LNCaP clone FGC (cell line): ENCODE results near the gene BCAS3.
A peak's percentile ranks its signal among the peaks of the same experiment; 100 is the strongest.
"Not testable (repeated sequence)": the region's sequence is repeated elsewhere in the genome, so short reads cannot be mapped to it uniquely, and the experiment has no call there.

ENCODE experiments used
- DNase-seq: peaks from one replicate; pipeline ENCODE4 v3.0.0-alpha.2; 2011; ENCODE audit warnings: low read depth
- H3K4me3 ChIP-seq: 2 replicates; pipeline ENCODE4 v1.5.1; 2011; ENCODE audit warnings: mild to moderate bottlenecking, low read depth, low read length, control low read depth
- CTCF ChIP-seq: IDR thresholded peaks from 2 replicates; pipeline ENCODE4 v1.5.1; 2012; ENCODE audit warnings: mild to moderate bottlenecking; ENCODE audit not compliant: control insufficient read depth, insufficient read depth; ENCODE audit errors: extremely low read depth

The BCAS3 gene

GRCh38 chr17:60665602-60666001, 12.0 kb upstream of the BCAS3 start:
- TF ChIP-seq CTCF = no peak
- DNase-seq = no peak

GRCh38 chr17:60668741-60669140, 8.9 kb upstream of the BCAS3 start:
- not testable (repeated sequence) for DNase-seq, H3K4me3 ChIP-seq

More at GRCh38 chr17:60665602-60666001, 12.0 kb upstream of the BCAS3 start:
- H3K4me3 ChIP-seq = no peak overlapping the region

GRCh38 chr17:60671482-60671881, 6.2 kb upstream of the BCAS3 start:
- no peak for DNase-seq
- no peak for TF ChIP-seq CTCF
- no peak overlapping the region for H3K4me3 ChIP-seq

- not testable (repeated sequence) for DNase-seq, H3K4me3 ChIP-seq
Measured at GRCh38 chr17:60674637-60675036, 3.0 kb upstream of the BCAS3 start.

- no peak for DNase-seq
- H3K4me3 ChIP-seq = no peak overlapping the region
- no peak for TF ChIP-seq CTCF
Measured at GRCh38 chr17:60675997-60676396, 1.7 kb upstream of the BCAS3 start.

GRCh38 chr17:60676758-60677307, 818 bp upstream of the BCAS3 start:
- TF ChIP-seq CTCF = no peak
- H3K4me3 ChIP-seq = peak overlapping the region; percentile 88
- no peak for DNase-seq

- no peak for DNase-seq
- no peak for TF ChIP-seq CTCF
- H3K4me3 ChIP-seq = peak overlapping the region; percentile 88
Measured at GRCh38 chr17:60678118-60678444, 430 bp downstream of the BCAS3 start.

GRCh38 chr17:60679287-60679686, 1.6 kb downstream of the BCAS3 start:
- no peak for TF ChIP-seq CTCF
- H3K4me3 ChIP-seq = no peak overlapping the region
- no peak for DNase-seq
